Activated CD8-positive, alpha-beta T cell treated with anti-CD3 and anti-CD28 coated beads for 36 hours (primary cell): ENCODE measurements around the gene AZGP1. TPM values are rescaled to one million over a fixed set of nuclear protein-coding genes. Genes with fewer than 3 reads are reported as not detected.

Experiments used
- ATAC-seq: fragments of 200-7000 bp; cut with Tn5 transposase; one replicate; pipeline ENCODE4 v1.10.0; 2021; ENCODE audit warnings: mild to moderate bottlenecking, moderate library complexity
- CTCF ChIA-PET: fragments of 350-600 bp; sonication (Branson Sonifier 250); formaldehyde crosslinking; loops from one replicate; lab custom pipeline; 2021; ENCODE audit warnings: antibody characterized with exemption; lab: Charles Lee
- POLR2A ChIA-PET: fragments of 350-600 bp; sonication (Branson Sonifier 250); formaldehyde crosslinking; loops from one replicate; lab custom pipeline; 2021; ENCODE audit warnings: antibody characterized with exemption; lab: Charles Lee
- DNase-seq: peaks from one replicate; pipeline ENCODE4 v3.0.0-alpha.2; 2020
- H3K27ac Mint-ChIP-seq: one replicate; pipeline ENCODE4 v1.8.0; 2021; ENCODE audit warnings: mild to moderate bottlenecking, mixed read lengths
- H3K27me3 Mint-ChIP-seq: one replicate; pipeline ENCODE4 v1.8.0; 2021; ENCODE audit warnings: mixed read lengths
- H3K36me3 Mint-ChIP-seq: one replicate; pipeline ENCODE4 v1.8.0; 2021; ENCODE audit warnings: low read depth, mixed read lengths
- H3K4me1 Mint-ChIP-seq: one replicate; pipeline ENCODE4 v1.8.0; 2021; ENCODE audit warnings: low read depth, mixed read lengths
- H3K4me3 Mint-ChIP-seq: one replicate; pipeline ENCODE4 v1.8.0; 2021; ENCODE audit warnings: mild to moderate bottlenecking, moderate library complexity, mixed read lengths
- H3K9me3 Mint-ChIP-seq: one replicate; pipeline ENCODE4 v1.8.0; 2021; ENCODE audit warnings: mixed read lengths
- intact Hi-C: fragments of 100-400 bp; cut with micrococcal nuclease; formaldehyde crosslinking; loops from one replicate; pipeline ENCODE4 v1.10.0; 2022
- total RNA-seq, 2 experiments: library from RNA; stranded (reverse); gene quantifications; one replicate each; pipeline ENCODE4 v1.2.3, GENCODE V29; 2021
- TF ChIP-seq, protein P1 (sequence below): fragments of 200-600 bp; IDR thresholded peaks from one replicate; pipeline ENCODE4 v1.8.0; 2022; ENCODE audit warnings: antibody characterized with exemption, mild to moderate bottlenecking

The AZGP1 gene
- total RNA-seq, 2 experiments from 2014 or later: not detected

- DNase-seq (no peak), ATAC-seq (no peak)
- TF ChIP-seq, protein P1, sequence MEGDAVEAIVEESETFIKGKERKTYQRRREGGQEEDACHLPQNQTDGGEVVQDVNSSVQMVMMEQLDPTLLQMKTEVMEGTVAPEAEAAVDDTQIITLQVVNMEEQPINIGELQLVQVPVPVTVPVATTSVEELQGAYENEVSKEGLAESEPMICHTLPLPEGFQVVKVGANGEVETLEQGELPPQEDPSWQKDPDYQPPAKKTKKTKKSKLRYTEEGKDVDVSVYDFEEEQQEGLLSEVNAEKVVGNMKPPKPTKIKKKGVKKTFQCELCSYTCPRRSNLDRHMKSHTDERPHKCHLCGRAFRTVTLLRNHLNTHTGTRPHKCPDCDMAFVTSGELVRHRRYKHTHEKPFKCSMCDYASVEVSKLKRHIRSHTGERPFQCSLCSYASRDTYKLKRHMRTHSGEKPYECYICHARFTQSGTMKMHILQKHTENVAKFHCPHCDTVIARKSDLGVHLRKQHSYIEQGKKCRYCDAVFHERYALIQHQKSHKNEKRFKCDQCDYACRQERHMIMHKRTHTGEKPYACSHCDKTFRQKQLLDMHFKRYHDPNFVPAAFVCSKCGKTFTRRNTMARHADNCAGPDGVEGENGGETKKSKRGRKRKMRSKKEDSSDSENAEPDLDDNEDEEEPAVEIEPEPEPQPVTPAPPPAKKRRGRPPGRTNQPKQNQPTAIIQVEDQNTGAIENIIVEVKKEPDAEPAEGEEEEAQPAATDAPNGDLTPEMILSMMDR: no peak
- H3K27ac Mint-ChIP-seq: no peak overlapping the region
- ChIA-PET POLR2A (no interaction called here), CTCF (interaction anchor here (0.6 to 2.5 kb wide), 3 partner anchors 10 to 71 kb away, joined by 4 to 12 read pairs (median 11); no protein-coding TSS in a partner anchor)
- H3K9me3 Mint-ChIP-seq: no peaks in the 10 kb centered on the region
- H3K4me1 Mint-ChIP-seq: peaks cover 11% of the 10 kb centered on the region
- H3K27me3 Mint-ChIP-seq: peaks cover 7% of the 10 kb centered on the region
- intact Hi-C loops: no loop called here
- H3K4me3 Mint-ChIP-seq: no peak overlapping the region
- H3K36me3 Mint-ChIP-seq: peaks cover 6% of the 10 kb centered on the region
Measured at GRCh38 chr7:99923200-99923599, 52.6 kb downstream of the AZGP1 start.

- peak; percentile 21 for DNase-seq
- no peaks in the 10 kb centered on the region for H3K27me3 Mint-ChIP-seq
- POLR2A ChIA-PET: interaction anchor here (0.6 to 2.7 kb wide), 9 partner anchors 9 to 1306 kb away, joined by 3 to 16 read pairs (median 5); partner anchors contain the start of genes GJC3, ZKSCAN5 and ZNF655
- H3K4me3 Mint-ChIP-seq: peak overlapping the region; percentile 97
- peak overlapping the region; percentile 99 for H3K27ac Mint-ChIP-seq
- no peak for ATAC-seq
- TF ChIP-seq, protein P1: no peak
- no peaks in the 10 kb centered on the region for H3K9me3 Mint-ChIP-seq
- H3K36me3 Mint-ChIP-seq: peaks cover 32% of the 10 kb centered on the region
- intact Hi-C loops: no loop called here
- CTCF ChIA-PET: interaction anchor here (0.6 to 11.0 kb wide), 10 partner anchors 9 to 362 kb away, joined by 3 to 189 read pairs (median 4); partner anchors contain the start of genes GJC3 and ZNF655
- H3K4me1 Mint-ChIP-seq: peaks cover 37% of the 10 kb centered on the region
Measured at GRCh38 chr7:99920149-99920548, 55.7 kb downstream of the AZGP1 start.

GRCh38 chr7:99919814-99920112 is 56.1 kb downstream of the AZGP1 start:
- TF ChIP-seq, protein P1: no peak
- Mint-ChIP-seq H3K27ac (peak overlapping the region; percentile 99), H3K27me3 (no peaks in the 10 kb centered on the region), H3K36me3 (peaks cover 34% of the 10 kb centered on the region), H3K4me3 (peak overlapping the region; percentile 97), H3K4me1 (peaks cover 40% of the 10 kb centered on the region), H3K9me3 (no peaks in the 10 kb centered on the region)
- POLR2A ChIA-PET: interaction anchor here (0.6 to 2.7 kb wide), 12 partner anchors 10 to 1306 kb away, joined by 3 to 16 read pairs (median 4); partner anchors contain the start of genes GJC3, ZKSCAN5 and ZNF655
- CTCF ChIA-PET: interaction anchor here (0.6 to 11.0 kb wide), 12 partner anchors 10 to 362 kb away, joined by 3 to 189 read pairs (median 4); partner anchors contain the start of genes GJC3 and ZNF655
- intact Hi-C loops: loop anchor here (10.0 kb wide), 2 partner anchors 165 to 205 kb away; partner anchors contain the start of genes COPS6, MBLAC1 and ZNF3
- no peak for DNase-seq
- ATAC-seq: no peak

GRCh38 chr7:99918959-99919813 is 56.6 kb downstream of the AZGP1 start, which contains the start of gene TRIM4:
TRIM4 (minus strand) TSS chr7:99919530; CDS start chr7:99919401, 129 bp downstream.
- CTCF ChIA-PET: interaction anchor here (0.6 to 11.0 kb wide), 23 partner anchors 9 to 934 kb away, joined by 3 to 189 read pairs (median 4); partner anchors contain the start of genes GJC3, ZNF655 and ZSCAN25
- peaks cover 38% of the 10 kb centered on the region for H3K36me3 Mint-ChIP-seq
- TF ChIP-seq, protein P1: no peak
- no peaks in the 10 kb centered on the region for H3K27me3 Mint-ChIP-seq
- H3K4me3 Mint-ChIP-seq: peak within 1 kb of the TSS; percentile 97
- DNase-seq (peak; percentile 95), ATAC-seq (peak; percentile 99)
- H3K9me3 Mint-ChIP-seq: no peaks in the 10 kb centered on the region
- peak within 1 kb of the TSS; percentile 99 for H3K27ac Mint-ChIP-seq
- H3K4me1 Mint-ChIP-seq: peaks cover 44% of the 10 kb centered on the region
- POLR2A ChIA-PET: interaction anchor here (0.5 to 2.7 kb wide), 20 partner anchors 10 to 430 kb away, joined by 3 to 16 read pairs (median 3); partner anchors contain the start of genes GJC3, ZKSCAN1, ZKSCAN5 and ZNF655
- intact Hi-C loops: loop anchor here (10.0 kb wide), 2 partner anchors 166 to 206 kb away; partner anchors contain the start of genes COPS6, MBLAC1 and ZNF3

Other genes starting within 250 kb of the AZGP1 start
- gene CYP3A7, start 240.8 kb downstream of the AZGP1 start, total RNA-seq: not detected
- gene CYP3A4, start 191.8 kb downstream of the AZGP1 start, total RNA-seq: not detected
- gene CYP3A43, start 148.0 kb downstream of the AZGP1 start, total RNA-seq: not detected
- not detected for gene OR2AE1, start 99.0 kb downstream of the AZGP1 start, total RNA-seq
- 10 to 100 TPM; 22.2 to 22.3 TPM for gene TRIM4, start 56.5 kb downstream of the AZGP1 start, total RNA-seq
- under 1 TPM; 0.41 to 0.47 TPM for gene GJC3, start 46.4 kb downstream of the AZGP1 start, total RNA-seq
- gene ZKSCAN1, start 39.6 kb upstream of the AZGP1 start, total RNA-seq: 10 to 100 TPM; 41.9 to 47.3 TPM
- gene ZSCAN21, start 73.7 kb upstream of the AZGP1 start, total RNA-seq: 1 to 10 TPM; 6.3 to 6.9 TPM
- gene ZNF3, start 105.7 kb upstream of the AZGP1 start, total RNA-seq: 10 to 100 TPM; 16.4 to 18.9 TPM
- gene COPS6, start 112.9 kb upstream of the AZGP1 start, total RNA-seq: 10 to 100 TPM; 81.3 to 86.3 TPM
- 100 to 1,000 TPM; 456 to 476 TPM for gene MCM7, start 125.4 kb upstream of the AZGP1 start, total RNA-seq
- gene AP4M1, start 125.6 kb upstream of the AZGP1 start, total RNA-seq: 10 to 100 TPM in 1 of 2 experiments, 1 to 10 TPM in 1; 9.8 to 10.9 TPM
- 10 to 100 TPM; 48.6 to 55.3 TPM for gene TAF6, start 143.3 kb upstream of the AZGP1 start, total RNA-seq
- gene CNPY4, start 143.6 kb upstream of the AZGP1 start, total RNA-seq: 10 to 100 TPM in 1 of 2 experiments, 1 to 10 TPM in 1; 9.8 to 10.4 TPM
- 1 to 10 TPM; 1.9 to 2.1 TPM for gene MBLAC1, start 150.9 kb upstream of the AZGP1 start, total RNA-seq
- 100 to 1,000 TPM; 108 to 116 TPM for gene LAMTOR4, start 172.9 kb upstream of the AZGP1 start, total RNA-seq
- 10 to 100 TPM; 15.7 to 17.4 TPM for gene TRAPPC14, start 182.7 kb upstream of the AZGP1 start, total RNA-seq
- 1 to 10 TPM; 2.4 to 2.7 TPM for gene GAL3ST4, start 192.6 kb upstream of the AZGP1 start, total RNA-seq
- gene GPC2, start 201.3 kb upstream of the AZGP1 start, total RNA-seq: 1 to 10 TPM; 3.7 to 4.3 TPM
- gene STAG3, start 201.9 kb upstream of the AZGP1 start, total RNA-seq: 10 to 100 TPM; 13.2 to 15.8 TPM
- 10 to 100 TPM; 29.8 to 30.2 TPM for gene PVRIG, start 243.9 kb upstream of the AZGP1 start, total RNA-seq